ENCODE data around the gene LDLRAD3. TPM values are rescaled to one million over a fixed set of nuclear protein-coding genes. Genes with fewer than 3 reads are reported as not detected.

The LDLRAD3 gene
- total RNA-seq, 1 donor from 2014 or later: 7.7 TPM

GRCh38 chr11:36156161-36156816 is 212.4 kb downstream of the LDLRAD3 start:
- Histone ChIP-seq H3K27me3 (ENCODE audit: low read depth) (no peaks in the 10 kb centered on the region), H3K4me1 (peaks cover 18% of the 10 kb centered on the region), H3K4me3 (no peak overlapping the region), H3K27ac (no peak overlapping the region), H3K36me3 (no peaks in the 10 kb centered on the region), H3K9me3 (no peaks in the 10 kb centered on the region)
- intact Hi-C loops (cut with DNase I): no loop called here
- ATAC-seq (no peak), DNase-seq (no peak)
- TF ChIP-seq CTCF (IDR thresholded peaks at IDR 0.05): no peak

GRCh38 chr11:36156817-36157519 is 213.1 kb downstream of the LDLRAD3 start:
- Histone ChIP-seq H3K9me3 (no peaks in the 10 kb centered on the region), H3K36me3 (no peaks in the 10 kb centered on the region), H3K27me3 (ENCODE audit: low read depth) (no peaks in the 10 kb centered on the region), H3K4me3 (no peak overlapping the region), H3K27ac (no peak overlapping the region), H3K4me1 (peaks cover 18% of the 10 kb centered on the region)
- no peak for TF ChIP-seq CTCF (IDR thresholded peaks at IDR 0.05)
- intact Hi-C loops (cut with DNase I): no loop called here
- DNase-seq: no peak
- no peak for ATAC-seq

- Histone ChIP-seq H3K27me3 (ENCODE audit: low read depth) (no peaks in the 10 kb centered on the region), H3K36me3 (no peaks in the 10 kb centered on the region), H3K27ac (no peak overlapping the region), H3K4me3 (no peak overlapping the region), H3K4me1 (peaks cover 27% of the 10 kb centered on the region), H3K9me3 (no peaks in the 10 kb centered on the region)
- DNase-seq: no peak
- no peak for ATAC-seq
- intact Hi-C loops (cut with DNase I): no loop called here
- no peak for TF ChIP-seq CTCF (IDR thresholded peaks at IDR 0.05)
Observed at GRCh38 chr11:36160091-36160490, 216.2 kb downstream of the LDLRAD3 start.

- no peak for TF ChIP-seq CTCF (IDR thresholded peaks at IDR 0.05)
- peaks cover 23% of the 10 kb centered on the region for H3K4me1 ChIP-seq
- no peaks in the 10 kb centered on the region for H3K36me3 ChIP-seq
- intact Hi-C loops (cut with DNase I): no loop called here
- H3K27me3 ChIP-seq (ENCODE audit: low read depth): no peaks in the 10 kb centered on the region
- ATAC-seq (no peak), DNase-seq (no peak)
- no peak overlapping the region for H3K4me3 ChIP-seq
- H3K27ac ChIP-seq: no peak overlapping the region
- no peaks in the 10 kb centered on the region for H3K9me3 ChIP-seq
Observed at GRCh38 chr11:36161572-36161971, 217.7 kb downstream of the LDLRAD3 start.

GRCh38 chr11:36162006-36162882 is 218.4 kb downstream of the LDLRAD3 start:
- ATAC-seq: peak; percentile 45 to 49
- intact Hi-C loops (cut with DNase I): no loop called here
- no peak for DNase-seq
- peaks cover 18% of the 10 kb centered on the region for H3K4me1 ChIP-seq
- no peaks in the 10 kb centered on the region for H3K27me3 ChIP-seq (ENCODE audit: low read depth)
- no peak overlapping the region for H3K4me3 ChIP-seq
- TF ChIP-seq CTCF (IDR thresholded peaks at IDR 0.05): no peak
- H3K36me3 ChIP-seq: no peaks in the 10 kb centered on the region
- no peak overlapping the region for H3K27ac ChIP-seq
- no peaks in the 10 kb centered on the region for H3K9me3 ChIP-seq

All from lower lobe of right lung (tissue), 2 donors.